Measurements from ENCODE around the gene MYT1.
"Not testable (repeated sequence)": the region's sequence is repeated elsewhere in the genome, so short reads cannot be mapped to it uniquely, and the experiment has no call there.

The MYT1 gene

GRCh38 chr20:64171211-64171610 lies 7.0 kb downstream of the MYT1 start:
- DNase-seq, result no peak

- DNase-seq, result no peak
These were observed 8.9 kb downstream of the MYT1 start for GRCh38 chr20:64173116-64173515.

- no peak for DNase-seq
These were observed 12.3 kb downstream of the MYT1 start for GRCh38 chr20:64176551-64176950.

GRCh38 chr20:64176971-64177370 lies 12.7 kb downstream of the MYT1 start:
- no peak for DNase-seq

- DNase-seq, result no peak
These were observed 13.1 kb downstream of the MYT1 start for GRCh38 chr20:64177384-64177783.

GRCh38 chr20:64177787-64178186 lies 13.5 kb downstream of the MYT1 start:
- no peak for DNase-seq

GRCh38 chr20:64178925-64179324 lies 14.7 kb downstream of the MYT1 start:
- not testable (repeated sequence) for DNase-seq

- no peak for DNase-seq
These were observed 15.6 kb downstream of the MYT1 start for GRCh38 chr20:64179805-64180204.

GRCh38 chr20:64180673-64181072 lies 16.4 kb downstream of the MYT1 start:
- no peak for DNase-seq

GRCh38 chr20:64181391-64181790 lies 17.1 kb downstream of the MYT1 start:
- DNase-seq, result no peak

- DNase-seq, result no peak
These were observed 18.1 kb downstream of the MYT1 start for GRCh38 chr20:64182146-64182865.

GRCh38 chr20:64183313-64183712 lies 19.1 kb downstream of the MYT1 start:
- DNase-seq, result no peak

GRCh38 chr20:64184795-64185194 lies 20.5 kb downstream of the MYT1 start:
- no peak for DNase-seq

GRCh38 chr20:64185276-64185900 lies 21.1 kb downstream of the MYT1 start:
- DNase-seq, result no peak

- DNase-seq, result no peak
These were observed 21.9 kb downstream of the MYT1 start for GRCh38 chr20:64186071-64186598.

GRCh38 chr20:64187213-64187612 lies 23.0 kb downstream of the MYT1 start:
- not testable (repeated sequence) for DNase-seq

GRCh38 chr20:64188091-64188490 lies 23.8 kb downstream of the MYT1 start:
- no peak for DNase-seq

GRCh38 chr20:64188682-64189529 lies 24.7 kb downstream of the MYT1 start:
- DNase-seq, result no peak

- DNase-seq, result no peak
These were observed 25.3 kb downstream of the MYT1 start for GRCh38 chr20:64189530-64189966.

GRCh38 chr20:64189986-64190385 lies 25.7 kb downstream of the MYT1 start:
- no peak for DNase-seq

GRCh38 chr20:64191002-64191401 lies 26.8 kb downstream of the MYT1 start:
- DNase-seq, result no peak

GRCh38 chr20:64192406-64192805 lies 28.2 kb downstream of the MYT1 start:
- no peak for DNase-seq

- DNase-seq, result no peak
These were observed 28.8 kb downstream of the MYT1 start for GRCh38 chr20:64193058-64193457.

- DNase-seq, result no peak
These were observed 30.0 kb downstream of the MYT1 start for GRCh38 chr20:64194269-64194668.
